Measurements from ENCODE around the gene MBD6.

MBD6 gene

DNA sequence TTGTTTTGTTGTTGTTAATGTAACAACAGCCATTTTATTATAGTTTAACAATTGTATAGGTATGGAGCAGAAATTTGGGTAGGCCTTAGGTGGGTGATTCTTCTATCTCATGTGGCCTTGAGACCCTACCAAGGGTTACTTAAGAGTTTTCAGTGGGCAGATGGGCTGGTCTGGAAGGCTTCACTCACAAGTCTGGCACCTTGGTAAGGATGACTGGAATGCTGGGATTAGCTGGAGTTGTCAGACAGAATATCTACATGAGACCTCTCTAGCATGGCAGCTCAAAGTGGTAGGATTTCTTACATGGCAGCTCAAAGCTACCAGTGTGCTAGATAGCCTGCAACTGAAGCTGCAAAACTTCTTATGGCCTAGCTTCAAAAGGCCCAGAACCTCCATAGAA lies 36.9 kb upstream of the MBD6 start:
- no peak for DNase-seq (ENCODE audit: low read depth in 1 of 2, low spot score in 1 of 2)
- Histone ChIP-seq H3K27me3 (ENCODE audit: insufficient read depth, poor library complexity, severe bottlenecking) (no peaks in the 10 kb centered on the region), H3K4me3 (replicated peaks; ENCODE audit: insufficient read depth, low read length) (no peak overlapping the region), H3K27ac (replicated peaks) (no peak overlapping the region)
- TF ChIP-seq, protein P1, sequence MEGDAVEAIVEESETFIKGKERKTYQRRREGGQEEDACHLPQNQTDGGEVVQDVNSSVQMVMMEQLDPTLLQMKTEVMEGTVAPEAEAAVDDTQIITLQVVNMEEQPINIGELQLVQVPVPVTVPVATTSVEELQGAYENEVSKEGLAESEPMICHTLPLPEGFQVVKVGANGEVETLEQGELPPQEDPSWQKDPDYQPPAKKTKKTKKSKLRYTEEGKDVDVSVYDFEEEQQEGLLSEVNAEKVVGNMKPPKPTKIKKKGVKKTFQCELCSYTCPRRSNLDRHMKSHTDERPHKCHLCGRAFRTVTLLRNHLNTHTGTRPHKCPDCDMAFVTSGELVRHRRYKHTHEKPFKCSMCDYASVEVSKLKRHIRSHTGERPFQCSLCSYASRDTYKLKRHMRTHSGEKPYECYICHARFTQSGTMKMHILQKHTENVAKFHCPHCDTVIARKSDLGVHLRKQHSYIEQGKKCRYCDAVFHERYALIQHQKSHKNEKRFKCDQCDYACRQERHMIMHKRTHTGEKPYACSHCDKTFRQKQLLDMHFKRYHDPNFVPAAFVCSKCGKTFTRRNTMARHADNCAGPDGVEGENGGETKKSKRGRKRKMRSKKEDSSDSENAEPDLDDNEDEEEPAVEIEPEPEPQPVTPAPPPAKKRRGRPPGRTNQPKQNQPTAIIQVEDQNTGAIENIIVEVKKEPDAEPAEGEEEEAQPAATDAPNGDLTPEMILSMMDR (IDR thresholded peaks at IDR 0.05; ENCODE audit: insufficient read depth, low read length) = no peak
- TF ChIP-seq, protein P2, sequence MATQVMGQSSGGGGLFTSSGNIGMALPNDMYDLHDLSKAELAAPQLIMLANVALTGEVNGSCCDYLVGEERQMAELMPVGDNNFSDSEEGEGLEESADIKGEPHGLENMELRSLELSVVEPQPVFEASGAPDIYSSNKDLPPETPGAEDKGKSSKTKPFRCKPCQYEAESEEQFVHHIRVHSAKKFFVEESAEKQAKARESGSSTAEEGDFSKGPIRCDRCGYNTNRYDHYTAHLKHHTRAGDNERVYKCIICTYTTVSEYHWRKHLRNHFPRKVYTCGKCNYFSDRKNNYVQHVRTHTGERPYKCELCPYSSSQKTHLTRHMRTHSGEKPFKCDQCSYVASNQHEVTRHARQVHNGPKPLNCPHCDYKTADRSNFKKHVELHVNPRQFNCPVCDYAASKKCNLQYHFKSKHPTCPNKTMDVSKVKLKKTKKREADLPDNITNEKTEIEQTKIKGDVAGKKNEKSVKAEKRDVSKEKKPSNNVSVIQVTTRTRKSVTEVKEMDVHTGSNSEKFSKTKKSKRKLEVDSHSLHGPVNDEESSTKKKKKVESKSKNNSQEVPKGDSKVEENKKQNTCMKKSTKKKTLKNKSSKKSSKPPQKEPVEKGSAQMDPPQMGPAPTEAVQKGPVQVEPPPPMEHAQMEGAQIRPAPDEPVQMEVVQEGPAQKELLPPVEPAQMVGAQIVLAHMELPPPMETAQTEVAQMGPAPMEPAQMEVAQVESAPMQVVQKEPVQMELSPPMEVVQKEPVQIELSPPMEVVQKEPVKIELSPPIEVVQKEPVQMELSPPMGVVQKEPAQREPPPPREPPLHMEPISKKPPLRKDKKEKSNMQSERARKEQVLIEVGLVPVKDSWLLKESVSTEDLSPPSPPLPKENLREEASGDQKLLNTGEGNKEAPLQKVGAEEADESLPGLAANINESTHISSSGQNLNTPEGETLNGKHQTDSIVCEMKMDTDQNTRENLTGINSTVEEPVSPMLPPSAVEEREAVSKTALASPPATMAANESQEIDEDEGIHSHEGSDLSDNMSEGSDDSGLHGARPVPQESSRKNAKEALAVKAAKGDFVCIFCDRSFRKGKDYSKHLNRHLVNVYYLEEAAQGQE (IDR thresholded peaks at IDR 0.05; ENCODE audit: insufficient replicate concordance, low read depth) = no peak
- no peak for TF ChIP-seq POLR2AphosphoS5 (IDR thresholded peaks at IDR 0.05; ENCODE audit: low read depth)
- no peak for TF ChIP-seq SPI1 (IDR thresholded peaks at IDR 0.05; ENCODE audit: borderline replicate concordance, low read depth)
- TF ChIP-seq GABPA (IDR thresholded peaks at IDR 0.05; ENCODE audit: low read depth) = no peak

DNA sequence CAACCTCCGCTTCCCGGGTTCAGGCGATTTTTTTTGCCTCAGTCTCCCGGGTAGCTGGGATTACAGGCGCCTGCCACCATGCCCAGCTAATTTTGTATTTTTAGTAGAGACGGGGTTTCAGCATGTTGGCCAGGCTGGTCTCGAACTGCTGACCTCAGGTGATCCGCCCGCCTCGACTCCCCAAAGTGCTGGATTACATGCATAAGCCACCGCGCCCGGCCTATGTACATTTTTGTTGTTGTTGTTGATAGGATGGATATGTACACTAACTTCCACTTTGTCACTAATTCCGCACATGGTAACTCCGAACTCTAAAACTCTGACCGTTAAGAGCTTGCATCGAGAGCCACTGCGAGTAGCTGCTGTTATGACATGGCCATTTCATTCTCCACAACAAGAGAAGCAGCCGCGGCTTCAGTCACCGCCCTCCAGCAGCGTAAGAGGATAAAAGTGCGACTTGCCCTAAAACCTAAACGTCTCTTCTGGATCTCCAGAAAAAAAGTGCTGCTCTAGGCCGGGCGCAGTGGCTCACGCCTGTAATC lies 35.5 kb upstream of the MBD6 start:
- Histone ChIP-seq H3K27me3 (ENCODE audit: insufficient read depth, poor library complexity, severe bottlenecking) (no peaks in the 10 kb centered on the region), H3K4me3 (replicated peaks; ENCODE audit: insufficient read depth, low read length) (0 out of 2 replicates have a peak overlapping the region, but pooled peaks have one; percentile 4), H3K27ac (replicated peaks) (peak overlapping the region; percentile 21; the same call in 1 of the 2 replicates)
- DNase-seq (ENCODE audit: low read depth in 1 of 2, low spot score in 1 of 2) = no peak
- no peak for TF ChIP-seq SPI1 (IDR thresholded peaks at IDR 0.05; ENCODE audit: borderline replicate concordance, low read depth)
- no peak for TF ChIP-seq GABPA (IDR thresholded peaks at IDR 0.05; ENCODE audit: low read depth)
- TF ChIP-seq, protein P2 (IDR thresholded peaks at IDR 0.05; ENCODE audit: insufficient replicate concordance, low read depth) = no peak
- TF ChIP-seq, protein P1 (IDR thresholded peaks at IDR 0.05; ENCODE audit: insufficient read depth, low read length) = no peak
- no peak for TF ChIP-seq POLR2AphosphoS5 (IDR thresholded peaks at IDR 0.05; ENCODE audit: low read depth)

DNA sequence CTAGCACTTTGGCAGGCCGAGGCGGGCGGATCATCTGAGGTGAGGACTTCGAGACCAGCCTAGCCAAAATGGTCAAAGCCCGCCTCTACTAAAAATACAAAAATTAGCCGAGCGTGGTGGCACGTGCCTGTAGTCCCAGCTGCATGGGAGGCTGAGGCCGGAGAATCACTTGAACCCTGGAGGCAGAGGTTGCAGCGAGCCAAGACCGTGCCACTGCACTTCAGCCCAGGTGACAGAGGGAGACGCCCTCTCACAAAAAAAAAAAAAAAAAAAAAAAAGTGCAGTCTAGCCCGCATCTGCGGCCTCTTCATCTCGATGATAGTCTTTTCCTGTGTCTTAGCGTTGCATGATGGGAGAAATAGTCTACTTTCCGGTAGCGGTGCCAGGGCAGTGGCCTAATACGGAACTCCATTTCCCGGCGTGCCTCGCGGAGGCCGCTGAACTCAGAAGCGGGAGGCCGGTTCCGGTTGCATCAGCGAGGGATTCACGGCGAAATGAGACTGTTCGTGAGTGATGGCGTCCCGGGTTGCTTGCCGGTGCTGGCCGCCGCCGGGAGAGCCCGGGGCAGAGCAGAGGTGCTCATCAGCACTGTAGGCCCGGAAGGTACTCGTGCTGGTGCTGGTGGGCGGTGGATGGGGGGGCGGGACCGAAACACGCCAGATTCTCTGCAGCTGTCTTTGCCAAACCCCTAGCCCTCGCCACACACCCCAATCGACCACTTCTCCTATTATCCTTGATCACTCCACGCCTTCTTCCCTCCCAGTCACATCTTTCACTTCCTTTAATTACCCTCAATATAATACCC lies 34.8 kb upstream of the MBD6 start, which contains the start of gene MARS1:
TSS of gene MARS1 (plus strand) at position 472 of the 805 bp plus-strand sequence. CDS start at position 495, 23 bp downstream.
- TF ChIP-seq, protein P2 (IDR thresholded peaks at IDR 0.05; ENCODE audit: insufficient replicate concordance, low read depth) = peak; percentile 53
- TF ChIP-seq, protein P1 (IDR thresholded peaks at IDR 0.05; ENCODE audit: insufficient read depth, low read length) = no peak
- TF ChIP-seq GABPA (IDR thresholded peaks at IDR 0.05; ENCODE audit: low read depth) (peak; percentile 88), POLR2AphosphoS5 (IDR thresholded peaks at IDR 0.05; ENCODE audit: low read depth) (peak; percentile 91), SPI1 (IDR thresholded peaks at IDR 0.05; ENCODE audit: borderline replicate concordance, low read depth) (peak; percentile 69; the same call in 1 of the 2 replicates)
- peak within 1 kb of the TSS; percentile 93 for H3K4me3 ChIP-seq (replicated peaks; ENCODE audit: insufficient read depth, low read length)
- H3K27me3 ChIP-seq (ENCODE audit: insufficient read depth, poor library complexity, severe bottlenecking) = no peaks in the 10 kb centered on the region
- DNase-seq (ENCODE audit: low read depth in 1 of 2, low spot score in 1 of 2) = peak; percentile 96 to 98
- peak within 1 kb of the TSS; percentile 84 for H3K27ac ChIP-seq (replicated peaks)

All from HL-60 (cell line).